Subcutaneous adipose tissue (tissue), 4 donors: ENCODE measurements around the gene AMIGO1. TPM values are rescaled to one million over a fixed set of nuclear protein-coding genes. Genes with fewer than 3 reads are reported as not detected.

Experiments used
- CTCF ChIP-seq: fragments of 450-650 bp; IDR thresholded peaks from one replicate; pipeline ENCODE4 v1.5.1; 2016; ENCODE audit warnings: low read depth, mild to moderate bottlenecking, control low read depth, antibody characterized with exemption, moderate library complexity
- total RNA-seq, 4 donors: library from RNA; depleted of rRNA; stranded (reverse); fragments of >200 nt; gene quantifications; one replicate each; pipeline ENCODE4 v1.1.0, GENCODE V29; 2016

Gene AMIGO1
- total RNA-seq, 4 donors from 2014 or later: 2.6 to 5.4 (median 3.4) TPM

- TF ChIP-seq CTCF: no peak
These were observed 21.0 kb upstream of the AMIGO1 start for GRCh38 chr1:109530457-109531087.

GRCh38 chr1:109529881-109530456, 20.4 kb upstream of the AMIGO1 start:
- no peak for TF ChIP-seq CTCF

- no peak for TF ChIP-seq CTCF
These were observed 19.2 kb upstream of the AMIGO1 start for GRCh38 chr1:109528712-109529111.

GRCh38 chr1:109527846-109528695, 18.5 kb upstream of the AMIGO1 start:
- no peak for TF ChIP-seq CTCF

- TF ChIP-seq CTCF: no peak
These were observed 17.7 kb upstream of the AMIGO1 start for GRCh38 chr1:109527098-109527811.

GRCh38 chr1:109523706-109524105, 14.2 kb upstream of the AMIGO1 start:
- no peak for TF ChIP-seq CTCF
